Gastrocnemius medialis (tissue), 4 donors: ENCODE measurements around the gene SLC18B1. TPM values are rescaled to one million over a fixed set of nuclear protein-coding genes. Genes with fewer than 3 reads are reported as not detected.

ENCODE experiments used
- ATAC-seq, 2 donors: fragments of 150-250 bp; one replicate each; pipeline ENCODE4 v1.9.1; 2016
- DNase-seq, 2 donors: peaks; one replicate each; pipeline ENCODE4 v3.0.0-alpha.2; 2019
- H3K27ac ChIP-seq, 4 donors: fragments of 200-600 bp; sonication (generic); 1 replicate in 1 of 4; 2 replicates in 3 of 4; pipeline ENCODE4 v1.5.1; 2016 to 2018; ENCODE audit warnings: mild to moderate bottlenecking in 2 of 4, moderate library complexity in 1 of 4
- H3K27me3 ChIP-seq, 3 donors: fragments of 200-600 bp; sonication (generic) in 2 of 3; 1 replicate in 1 of 3; 2 replicates in 2 of 3; pipeline versions ENCODE4 v1.5.1 to v1.6.0; 2016 to 2019; ENCODE audit warnings: mild to moderate bottlenecking in 1 of 3, moderate library complexity in 1 of 3
- H3K36me3 ChIP-seq, 2 donors: fragments of 200-600 bp; sonication (generic) in 1 of 2; one replicate each; pipeline ENCODE4 v1.5.1; 2017 to 2018
- H3K4me1 ChIP-seq, 2 donors: fragments of 200-600 bp; sonication (generic) in 1 of 2; one replicate each; pipeline ENCODE4 v1.5.1; 2016 to 2017; ENCODE audit warnings: mild to moderate bottlenecking in 2 of 2
- H3K4me3 ChIP-seq, 4 donors: fragments of 200-600 bp; sonication (generic) in 3 of 4; 1 replicate in 1 of 4; 2 replicates in 3 of 4; pipeline ENCODE4 v1.5.1; 2016 to 2019; ENCODE audit warnings: mild to moderate bottlenecking in 2 of 4
- H3K9me3 ChIP-seq, 3 donors: fragments of 200-600 bp; sonication (generic) in 2 of 3; 1 replicate in 1 of 3; 2 replicates in 2 of 3; pipeline ENCODE4 v1.5.1; 2016 to 2019
- CTCF ChIP-seq, 5 experiments: fragments of 450-650 bp in 3 of 5; fragments of 200-600 bp in 2 of 5; sonication (generic) in 2 of 5; IDR thresholded peaks in 4 of 5; conservative IDR thresholded peaks in 1 of 5; 1 replicate in 4 of 5; 2 replicates in 1 of 5; pipeline ENCODE4 v1.5.1; 2016 to 2019; ENCODE audit warnings: antibody characterized with exemption in 5 of 5, mild to moderate bottlenecking in 3 of 5, moderate library complexity in 3 of 5
- POLR2A ChIP-seq, 2 donors: fragments of 450-650 bp; IDR thresholded peaks; one replicate each; pipeline ENCODE4 v1.6.1; 2017; ENCODE audit warnings: antibody characterized with exemption in 2 of 2, mild to moderate bottlenecking in 2 of 2, moderate library complexity in 2 of 2
- in situ Hi-C, 4 donors: fragments of 200-750 bp; cut with MboI; loops; one replicate each; pipeline versions ENCODE4 v1.15.0 to v1.8.0; 2017; ENCODE audit warnings: low sequenced_read_pairs in 4 of 4
- intact Hi-C: fragments of 100-400 bp; cut with DNase I; formaldehyde crosslinking; loops from one replicate; pipeline ENCODE4 v1.15.1; 2023; ENCODE audit warnings: low total_unique reads
- total RNA-seq, 4 donors: library from RNA; depleted of rRNA; stranded (reverse); fragments of >200 nt; gene quantifications; one replicate each; pipeline versions ENCODE4 v1.1.0 to v1.2.3, GENCODE V29; 2016

Gene SLC18B1
- total RNA-seq, 4 donors from 2014 or later, result 0.58 to 7.4 (median 1.5) TPM

GRCh38 chr6:132751828-132752227 lies 46.6 kb downstream of the SLC18B1 start:
- TF ChIP-seq CTCF (IDR thresholded peaks at IDR 0.05 in 4 of 5, conservative IDR thresholded peaks at IDR 0.05 in 1 of 5) (no peak), POLR2A (IDR thresholded peaks at IDR 0.05) (no peak)
- H3K27ac ChIP-seq, result no peak overlapping the region
- H3K27me3 ChIP-seq, result no peaks in the 10 kb centered on the region
- no peaks in the 10 kb centered on the region for H3K9me3 ChIP-seq
- ATAC-seq, result no peak
- H3K36me3 ChIP-seq, result no peaks in the 10 kb centered on the region
- H3K4me3 ChIP-seq, result no peak overlapping the region
- intact Hi-C loops (no loop called here), in situ Hi-C loops (loop anchor here in 1 of 4 donors (25.0 kb wide), 1 partner anchor 215 kb away; the partner anchor contains the start of gene TAAR9)
- no peak for DNase-seq
- H3K4me1 ChIP-seq, result no peaks in the 10 kb centered on the region

- intact Hi-C loops, result no loop called here
- ATAC-seq (no peak), DNase-seq (no peak)
- TF ChIP-seq CTCF (IDR thresholded peaks at IDR 0.05 in 4 of 5, conservative IDR thresholded peaks at IDR 0.05 in 1 of 5) (no peak), POLR2A (IDR thresholded peaks at IDR 0.05) (no peak)
- Histone ChIP-seq H3K27ac (no peak overlapping the region), H3K9me3 (no peaks in the 10 kb centered on the region), H3K27me3 (no peaks in the 10 kb centered on the region), H3K4me1 (no peaks in the 10 kb centered on the region), H3K36me3 (no peaks in the 10 kb centered on the region), H3K4me3 (no peak overlapping the region)
- in situ Hi-C loops, result loop anchor here in 1 of 4 donors (25.0 kb wide), 1 partner anchor 214 kb away; the partner anchor contains the start of gene TAAR9
Observed at GRCh38 chr6:132751306-132751705, 47.1 kb downstream of the SLC18B1 start.

GRCh38 chr6:132750455-132751248 lies 47.8 kb downstream of the SLC18B1 start:
- in situ Hi-C loops (loop anchor here in 1 of 4 donors (25.0 kb wide), 1 partner anchor 213 kb away; the partner anchor contains the start of gene TAAR9), intact Hi-C loops (no loop called here)
- no peak for ATAC-seq

GRCh38 chr6:132749111-132749510 lies 49.3 kb downstream of the SLC18B1 start:
- no peak for TF ChIP-seq POLR2A (IDR thresholded peaks at IDR 0.05)
- no peak for TF ChIP-seq CTCF (IDR thresholded peaks at IDR 0.05 in 4 of 5, conservative IDR thresholded peaks at IDR 0.05 in 1 of 5)
- Histone ChIP-seq H3K27ac (no peak overlapping the region), H3K9me3 (no peaks in the 10 kb centered on the region), H3K36me3 (no peaks in the 10 kb centered on the region), H3K4me1 (no peaks in the 10 kb centered on the region), H3K27me3 (no peaks in the 10 kb centered on the region), H3K4me3 (no peak overlapping the region)
- ATAC-seq, result no peak
- in situ Hi-C loops, result no loop called here
- no peak for DNase-seq
- intact Hi-C loops, result no loop called here

More at GRCh38 chr6:132750455-132751248, 47.8 kb downstream of the SLC18B1 start:
- DNase-seq, result no peak
- no peak overlapping the region for H3K27ac ChIP-seq
- H3K4me3 ChIP-seq, result no peak overlapping the region
- no peaks in the 10 kb centered on the region for H3K36me3 ChIP-seq
- H3K4me1 ChIP-seq, result no peaks in the 10 kb centered on the region
- H3K27me3 ChIP-seq, result no peaks in the 10 kb centered on the region
- H3K9me3 ChIP-seq, result no peaks in the 10 kb centered on the region
- TF ChIP-seq POLR2A (IDR thresholded peaks at IDR 0.05) (no peak), CTCF (IDR thresholded peaks at IDR 0.05 in 4 of 5, conservative IDR thresholded peaks at IDR 0.05 in 1 of 5) (no peak)
